CD4-positive, alpha-beta T cell (primary cell): ENCODE results near the gene C8B. TPM values are rescaled to one million over a fixed set of nuclear protein-coding genes. Genes with fewer than 3 reads are reported as not detected.

Experiments used
- ATAC-seq: fragments of 200-7000 bp; cut with Tn5 transposase; one replicate; pipeline ENCODE4 v1.10.0; 2022; ENCODE audit warnings: mild to moderate bottlenecking; ENCODE audit not compliant: poor library complexity
- CTCF ChIA-PET: fragments of 350-600 bp; sonication (Branson Sonifier 250); formaldehyde crosslinking; loops from one replicate; lab custom pipeline; 2021; ENCODE audit warnings: antibody characterized with exemption, inconsistent platforms; lab: Charles Lee
- POLR2A ChIA-PET: fragments of 350-600 bp; sonication (Branson Sonifier 250); formaldehyde crosslinking; loops from one replicate; lab custom pipeline; 2021; ENCODE audit warnings: antibody characterized with exemption, inconsistent platforms; lab: Charles Lee
- DNase-seq, 14 experiments: peaks; one replicate each; pipeline ENCODE4 v3.0.0-alpha.2; 2013 to 2020; ENCODE audit warnings: mixed read lengths in 2 of 14
- H3K27ac ChIP-seq, 2 donors: one replicate each; pipeline versions ENCODE4 v1.5.1 to v1.7.0; 2013; ENCODE audit warnings: low read length in 2 of 2, low read depth in 1 of 2, mild to moderate bottlenecking in 1 of 2
- H3K27me3 ChIP-seq, 2 experiments: 1 replicate in 1 of 2; 2 replicates in 1 of 2; pipeline versions ENCODE4 v1.6.1 to v1.7.0; 2013; ENCODE audit warnings: low read length in 2 of 2, control low read depth in 1 of 2, mild to moderate bottlenecking in 1 of 2, moderate library complexity in 1 of 2; ENCODE audit not compliant: insufficient read depth in 2 of 2, control insufficient read depth in 1 of 2
- H3K36me3 ChIP-seq: one replicate; pipeline ENCODE4 v1.6.1; 2013; ENCODE audit warnings: low read length, control low read depth; ENCODE audit not compliant: insufficient read depth
- H3K4me1 ChIP-seq: one replicate; pipeline ENCODE4 v1.6.1; 2013; ENCODE audit warnings: low read length, control low read depth; ENCODE audit not compliant: insufficient read depth
- H3K4me3 ChIP-seq: one replicate; pipeline ENCODE4 v1.5.1; 2013; ENCODE audit warnings: mild to moderate bottlenecking, low read length, moderate library complexity
- H3K9me3 ChIP-seq, 2 experiments: 1 replicate in 1 of 2; 2 replicates in 1 of 2; pipeline versions ENCODE4 v1.6.1 to v1.7.0; 2013; ENCODE audit warnings: low read length in 2 of 2, mild to moderate bottlenecking in 2 of 2, control low read depth in 1 of 2, moderate library complexity in 1 of 2; ENCODE audit not compliant: control insufficient read depth in 1 of 2, insufficient read depth in 1 of 2
- H3K27ac Mint-ChIP-seq: one replicate; pipeline ENCODE4 v1.8.0; 2020; ENCODE audit warnings: mixed read lengths
- H3K27me3 Mint-ChIP-seq: one replicate; pipeline ENCODE4 v1.8.0; 2021; ENCODE audit warnings: mixed read lengths
- H3K36me3 Mint-ChIP-seq: one replicate; pipeline ENCODE4 v1.8.0; 2021; ENCODE audit warnings: low read depth, mixed read lengths
- H3K4me1 Mint-ChIP-seq: one replicate; pipeline ENCODE4 v1.8.0; 2021; ENCODE audit warnings: low read depth, mixed read lengths
- H3K4me3 Mint-ChIP-seq: one replicate; pipeline ENCODE4 v1.8.0; 2020; ENCODE audit warnings: mild to moderate bottlenecking, mixed read lengths
- H3K9me3 Mint-ChIP-seq: one replicate; pipeline ENCODE4 v1.8.0; 2020; ENCODE audit warnings: mixed read lengths
- CTCF ChIP-seq: fragments of 200-600 bp; IDR thresholded peaks from one replicate; pipeline ENCODE4 v1.8.0; 2022; ENCODE audit warnings: antibody characterized with exemption, mild to moderate bottlenecking
- intact Hi-C, 2 experiments: fragments of 100-400 bp; cut with DNase I in 1 of 2; cut with micrococcal nuclease in 1 of 2; formaldehyde crosslinking; loops; one replicate each; pipeline versions ENCODE4 v1.15.1 to v1.9.0; 2023 to 2025; cut with DNase I, micrococcal nuclease
- total RNA-seq, 174 experiments: library from RNA in 2 of 174; stranded (reverse) in 2 of 174; gene quantifications; one replicate each; pipeline ENCODE4 v1.2.3 and lab custom pipeline; 2021 to 2026

Gene C8B
- total RNA-seq, 2 experiments from 2014 or later: not detected

- Mint-ChIP-seq H3K27ac (no peak overlapping the region), H3K4me1 (no peaks in the 10 kb centered on the region), H3K27me3 (peaks cover 8% of the 10 kb centered on the region), H3K4me3 (no peak overlapping the region), H3K9me3 (no peaks in the 10 kb centered on the region), H3K36me3 (no peaks in the 10 kb centered on the region)
- intact Hi-C loops: no loop called here
- H3K36me3 ChIP-seq: no peaks in the 10 kb centered on the region
- DNase-seq: no peak
- ChIA-PET POLR2A (no interaction called here), CTCF (no interaction called here)
- TF ChIP-seq CTCF: no peak
- no peak for ATAC-seq
- no peak overlapping the region for H3K27ac ChIP-seq
- H3K27me3 ChIP-seq: no peaks in the 10 kb centered on the region
- H3K9me3 ChIP-seq: no peaks in the 10 kb centered on the region
- no peaks in the 10 kb centered on the region for H3K4me1 ChIP-seq
- H3K4me3 ChIP-seq: no peak overlapping the region
Measured at GRCh38 chr1:56958526-56958925, 7.3 kb downstream of the C8B start.

- ChIA-PET POLR2A (no interaction called here), CTCF (no interaction called here)
- Histone ChIP-seq H3K9me3 (no peaks in the 10 kb centered on the region), H3K27ac (no peak overlapping the region), H3K4me3 (no peak overlapping the region), H3K27me3 (no peaks in the 10 kb centered on the region), H3K36me3 (no peaks in the 10 kb centered on the region), H3K4me1 (no peaks in the 10 kb centered on the region)
- Mint-ChIP-seq H3K27me3 (peaks cover 8% of the 10 kb centered on the region), H3K4me1 (no peaks in the 10 kb centered on the region), H3K9me3 (no peaks in the 10 kb centered on the region), H3K4me3 (no peak overlapping the region), H3K36me3 (no peaks in the 10 kb centered on the region), H3K27ac (no peak overlapping the region)
- DNase-seq (no peak), ATAC-seq (no peak)
- no peak for TF ChIP-seq CTCF
- intact Hi-C loops: no loop called here
Measured at GRCh38 chr1:56957931-56958330, 7.9 kb downstream of the C8B start.

GRCh38 chr1:56954664-56955063 lies 11.2 kb downstream of the C8B start:
- no peak for TF ChIP-seq CTCF
- H3K9me3 ChIP-seq: no peaks in the 10 kb centered on the region
- H3K4me3 ChIP-seq: no peak overlapping the region
- no peaks in the 10 kb centered on the region for H3K36me3 ChIP-seq
- H3K27ac ChIP-seq: no peak overlapping the region
- no peak for DNase-seq
- H3K27me3 Mint-ChIP-seq: peaks cover 8% of the 10 kb centered on the region
- H3K9me3 Mint-ChIP-seq: peaks cover 2% of the 10 kb centered on the region
- no peaks in the 10 kb centered on the region for H3K4me1 Mint-ChIP-seq
- ChIA-PET POLR2A (no interaction called here), CTCF (no interaction called here)
- H3K36me3 Mint-ChIP-seq: no peaks in the 10 kb centered on the region
- no peak overlapping the region for H3K27ac Mint-ChIP-seq
- no peak overlapping the region for H3K4me3 Mint-ChIP-seq
- H3K4me1 ChIP-seq: no peaks in the 10 kb centered on the region
- no peaks in the 10 kb centered on the region for H3K27me3 ChIP-seq
- no peak for ATAC-seq
- intact Hi-C loops: no loop called here
